Gastroesophageal sphincter (tissue), 4 donors: ENCODE data around the gene AHDC1. TPM values are rescaled to one million over a fixed set of nuclear protein-coding genes. Genes with fewer than 3 reads are reported as not detected.

Experiments used
- ATAC-seq: fragments of 150-250 bp; one replicate; pipeline ENCODE4 v1.9.1; 2016; ENCODE audit warnings: mild to moderate bottlenecking, moderate library complexity
- H3K27ac ChIP-seq, 4 donors: fragments of 200-600 bp; sonication (generic) in 3 of 4; 1 replicate in 3 of 4; 2 replicates in 1 of 4; pipeline ENCODE4 v1.5.1; 2016 to 2019
- H3K27me3 ChIP-seq: fragments of 200-600 bp; sonication (generic); one replicate; pipeline ENCODE4 v1.5.1; 2019
- H3K36me3 ChIP-seq, 2 donors: fragments of 200-600 bp; sonication (generic); one replicate each; pipeline ENCODE4 v1.5.1; 2019; ENCODE audit warnings: control low read depth in 1 of 2
- H3K4me1 ChIP-seq, 3 donors: fragments of 200-600 bp; sonication (generic); 1 replicate in 2 of 3; 2 replicates in 1 of 3; pipeline ENCODE4 v1.5.1; 2016 to 2019; ENCODE audit warnings: control low read depth in 2 of 3
- H3K4me3 ChIP-seq, 2 donors: fragments of 200-600 bp; sonication (generic); one replicate each; pipeline ENCODE4 v1.5.1; 2019; ENCODE audit warnings: mild to moderate bottlenecking in 1 of 2, moderate library complexity in 1 of 2
- H3K9me3 ChIP-seq, 3 donors: fragments of 200-600 bp; sonication (generic); one replicate each; pipeline ENCODE4 v1.5.1; 2017 to 2019; ENCODE audit warnings: control low read depth in 2 of 3
- EP300 ChIP-seq: sonication (generic); formaldehyde crosslinking; IDR thresholded peaks from one replicate; pipeline ENCODE4 v1.6.1; 2017; ENCODE audit warnings: antibody characterized with exemption, mild to moderate bottlenecking
- POLR2A ChIP-seq, 2 donors: fragments of 450-650 bp; IDR thresholded peaks; one replicate each; pipeline ENCODE4 v1.6.1; 2017; ENCODE audit warnings: antibody characterized with exemption in 2 of 2, mild to moderate bottlenecking in 2 of 2, moderate library complexity in 1 of 2
- POLR2AphosphoS5 ChIP-seq: sonication (generic); formaldehyde crosslinking; IDR thresholded peaks from one replicate; pipeline ENCODE4 v1.6.1; 2017; ENCODE audit warnings: antibody characterized with exemption
- WGBS, 2 donors: methylation state at CpG; one replicate each; pipeline ENCODE4 v1.1.5; 2018; ENCODE audit warnings: low coverage in 1 of 2; 5-methylcytosine and 5-hydroxymethylcytosine counted together
- total RNA-seq, 4 donors: library from RNA; depleted of rRNA; stranded (reverse); fragments of >200 nt; gene quantifications; one replicate each; pipeline ENCODE4 v1.1.0, GENCODE V29; 2016
- TF ChIP-seq, protein P1 (sequence below), 4 experiments: fragments of 200-600 bp in 2 of 4; fragments of 450-650 bp in 2 of 4; sonication (generic) in 1 of 4; IDR thresholded peaks; one replicate each; pipeline ENCODE4 v1.5.1; 2017 to 2019; ENCODE audit warnings: antibody characterized with exemption in 4 of 4, mild to moderate bottlenecking in 2 of 4, moderate library complexity in 2 of 4

Gene AHDC1, protein sequence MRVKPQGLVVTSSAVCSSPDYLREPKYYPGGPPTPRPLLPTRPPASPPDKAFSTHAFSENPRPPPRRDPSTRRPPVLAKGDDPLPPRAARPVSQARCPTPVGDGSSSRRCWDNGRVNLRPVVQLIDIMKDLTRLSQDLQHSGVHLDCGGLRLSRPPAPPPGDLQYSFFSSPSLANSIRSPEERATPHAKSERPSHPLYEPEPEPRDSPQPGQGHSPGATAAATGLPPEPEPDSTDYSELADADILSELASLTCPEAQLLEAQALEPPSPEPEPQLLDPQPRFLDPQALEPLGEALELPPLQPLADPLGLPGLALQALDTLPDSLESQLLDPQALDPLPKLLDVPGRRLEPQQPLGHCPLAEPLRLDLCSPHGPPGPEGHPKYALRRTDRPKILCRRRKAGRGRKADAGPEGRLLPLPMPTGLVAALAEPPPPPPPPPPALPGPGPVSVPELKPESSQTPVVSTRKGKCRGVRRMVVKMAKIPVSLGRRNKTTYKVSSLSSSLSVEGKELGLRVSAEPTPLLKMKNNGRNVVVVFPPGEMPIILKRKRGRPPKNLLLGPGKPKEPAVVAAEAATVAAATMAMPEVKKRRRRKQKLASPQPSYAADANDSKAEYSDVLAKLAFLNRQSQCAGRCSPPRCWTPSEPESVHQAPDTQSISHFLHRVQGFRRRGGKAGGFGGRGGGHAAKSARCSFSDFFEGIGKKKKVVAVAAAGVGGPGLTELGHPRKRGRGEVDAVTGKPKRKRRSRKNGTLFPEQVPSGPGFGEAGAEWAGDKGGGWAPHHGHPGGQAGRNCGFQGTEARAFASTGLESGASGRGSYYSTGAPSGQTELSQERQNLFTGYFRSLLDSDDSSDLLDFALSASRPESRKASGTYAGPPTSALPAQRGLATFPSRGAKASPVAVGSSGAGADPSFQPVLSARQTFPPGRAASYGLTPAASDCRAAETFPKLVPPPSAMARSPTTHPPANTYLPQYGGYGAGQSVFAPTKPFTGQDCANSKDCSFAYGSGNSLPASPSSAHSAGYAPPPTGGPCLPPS (N-terminal part only)
- 10 to 100 TPM; 18.2 to 50.3 (median 27.7) TPM for total RNA-seq

DNA sequence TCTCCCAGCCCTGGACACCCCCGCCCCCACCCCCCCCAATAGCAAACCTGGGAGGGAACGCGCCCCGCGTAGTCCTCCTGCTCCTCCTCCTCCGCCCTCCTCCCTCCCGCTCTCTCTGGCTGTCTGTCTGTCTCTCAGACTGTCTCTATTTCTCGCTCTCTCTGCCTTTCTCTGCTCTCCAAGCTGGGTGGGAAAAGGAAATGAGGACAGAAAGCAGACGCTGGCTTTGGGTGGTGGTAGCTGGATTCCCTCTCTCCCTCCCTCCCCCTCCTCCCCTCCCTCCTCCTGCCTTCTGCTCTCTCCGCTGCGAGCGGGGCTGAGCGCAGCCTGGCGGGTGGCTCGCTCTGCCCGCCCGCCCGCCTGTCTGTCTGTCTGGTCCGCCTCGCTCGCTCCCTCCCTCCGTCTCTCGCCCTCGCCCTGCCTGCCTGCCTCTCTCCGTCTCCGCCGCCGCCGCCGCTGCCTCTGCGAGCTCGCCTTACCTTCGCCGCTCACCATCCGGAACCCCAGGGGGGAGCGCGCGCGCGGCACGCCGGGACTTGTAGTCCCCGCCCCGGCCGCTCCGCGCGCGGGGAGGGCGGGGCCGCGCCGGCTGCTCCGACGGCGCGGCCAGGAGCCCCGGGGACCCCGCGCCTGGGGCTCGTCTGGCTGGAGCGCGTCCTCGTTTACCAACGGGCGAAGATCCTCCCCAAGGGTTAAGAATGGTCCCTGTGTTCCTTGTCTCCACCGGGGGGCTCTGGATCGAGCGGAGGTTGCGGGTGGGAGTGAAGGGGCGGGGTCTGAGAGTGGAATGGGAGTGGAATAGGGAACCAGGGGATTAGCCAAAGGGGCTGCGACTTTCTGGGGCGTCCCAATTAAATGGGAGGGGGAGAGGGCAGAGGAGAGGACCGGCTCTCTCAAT is at the start of gene AHDC1:
AHDC1 (minus strand) TSS at position 464 of the 898 bp plus-strand sequence. CDS start 52,029 bp downstream, outside the sequence.
- peak; percentile 85 for ATAC-seq
- Histone ChIP-seq H3K27ac (peak within 1 kb of the TSS; percentile 89 to 95 (median 92)), H3K9me3 (no peaks in the 10 kb centered on the region), H3K27me3 (no peaks in the 10 kb centered on the region), H3K4me1 (peaks cover 2 to 64% (median 26%) of the 10 kb centered on the region in 3 donors), H3K4me3 (peak within 1 kb of the TSS; percentile 64 to 75), H3K36me3 (no peaks in the 10 kb centered on the region)
- TF ChIP-seq, protein P1, sequence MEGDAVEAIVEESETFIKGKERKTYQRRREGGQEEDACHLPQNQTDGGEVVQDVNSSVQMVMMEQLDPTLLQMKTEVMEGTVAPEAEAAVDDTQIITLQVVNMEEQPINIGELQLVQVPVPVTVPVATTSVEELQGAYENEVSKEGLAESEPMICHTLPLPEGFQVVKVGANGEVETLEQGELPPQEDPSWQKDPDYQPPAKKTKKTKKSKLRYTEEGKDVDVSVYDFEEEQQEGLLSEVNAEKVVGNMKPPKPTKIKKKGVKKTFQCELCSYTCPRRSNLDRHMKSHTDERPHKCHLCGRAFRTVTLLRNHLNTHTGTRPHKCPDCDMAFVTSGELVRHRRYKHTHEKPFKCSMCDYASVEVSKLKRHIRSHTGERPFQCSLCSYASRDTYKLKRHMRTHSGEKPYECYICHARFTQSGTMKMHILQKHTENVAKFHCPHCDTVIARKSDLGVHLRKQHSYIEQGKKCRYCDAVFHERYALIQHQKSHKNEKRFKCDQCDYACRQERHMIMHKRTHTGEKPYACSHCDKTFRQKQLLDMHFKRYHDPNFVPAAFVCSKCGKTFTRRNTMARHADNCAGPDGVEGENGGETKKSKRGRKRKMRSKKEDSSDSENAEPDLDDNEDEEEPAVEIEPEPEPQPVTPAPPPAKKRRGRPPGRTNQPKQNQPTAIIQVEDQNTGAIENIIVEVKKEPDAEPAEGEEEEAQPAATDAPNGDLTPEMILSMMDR (IDR thresholded peaks at IDR 0.05) = peak in 3 of 4 experiments; percentile 56 to 69 (median 66)
- TF ChIP-seq POLR2AphosphoS5 (peak; percentile 96), POLR2A (IDR thresholded peaks at IDR 0.05) (peak; percentile 86 to 88), EP300 (no peak)
- 1 to 5% methylated on average over 13 of the region's 74 CpGs for WGBS, 2 donors

DNA sequence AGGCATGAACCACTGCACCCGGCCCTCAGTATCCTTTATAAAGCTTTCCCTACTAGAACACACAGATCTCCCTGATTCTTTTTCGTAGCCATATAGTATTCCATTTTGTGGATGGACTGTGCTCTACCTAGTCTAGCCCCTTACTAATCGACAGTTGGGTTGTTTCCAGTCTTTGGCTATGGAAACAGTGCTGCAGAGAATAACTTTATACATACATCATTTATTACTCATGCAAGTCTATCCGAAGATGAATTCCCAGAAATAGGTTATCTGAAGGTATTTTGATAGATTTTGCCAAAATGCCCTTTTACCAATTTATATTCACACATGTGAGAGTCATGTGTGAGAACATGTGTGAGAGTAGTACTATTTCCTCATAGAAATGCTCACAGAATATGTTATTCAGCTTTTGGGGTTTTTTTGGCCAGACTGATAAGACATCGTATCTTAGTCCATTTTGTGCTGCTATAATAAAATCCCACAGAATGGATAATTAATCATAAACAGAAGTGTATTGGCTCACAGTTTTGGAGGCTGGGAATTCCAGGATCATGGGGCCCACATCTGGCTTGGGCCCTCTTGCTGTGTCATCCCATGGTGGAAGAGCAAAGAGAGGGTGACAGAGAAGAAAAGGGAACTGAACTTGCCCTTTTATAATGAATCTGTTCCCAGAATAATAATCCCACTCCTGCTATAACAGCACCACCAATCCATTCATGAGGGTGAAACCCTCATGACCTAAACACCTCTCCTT is 48.3 kb upstream of the AHDC1 start:
- H3K4me3 ChIP-seq = no peak overlapping the region
- peaks cover 0 to 49% (median 33%) of the 10 kb centered on the region in 3 donors for H3K4me1 ChIP-seq
- no peak for TF ChIP-seq EP300
- TF ChIP-seq POLR2A (IDR thresholded peaks at IDR 0.05) = no peak
- TF ChIP-seq, protein P1 (IDR thresholded peaks at IDR 0.05) = no peak
- TF ChIP-seq POLR2AphosphoS5 = no peak
- WGBS, 2 donors = 73 to 74% methylated on average over 3 to 5 of the region's 5 CpGs
- H3K27ac ChIP-seq = peak overlapping the region in 1 of 4 donors; percentile 16
- no peak for ATAC-seq
- H3K36me3 ChIP-seq = no peaks in the 10 kb centered on the region
- H3K9me3 ChIP-seq = no peaks in the 10 kb centered on the region
- no peaks in the 10 kb centered on the region for H3K27me3 ChIP-seq

GRCh38 chr1:27650539-27651175 is 46.7 kb upstream of the AHDC1 start:
- TF ChIP-seq EP300 (no peak), POLR2A (IDR thresholded peaks at IDR 0.05) (no peak), POLR2AphosphoS5 (no peak)
- TF ChIP-seq, protein P1 (IDR thresholded peaks at IDR 0.05) = no peak
- H3K4me3 ChIP-seq = no peak overlapping the region
- H3K4me1 ChIP-seq = peaks cover 0 to 37% (median 24%) of the 10 kb centered on the region in 3 donors
- no peaks in the 10 kb centered on the region for H3K36me3 ChIP-seq
- H3K9me3 ChIP-seq = no peaks in the 10 kb centered on the region
- peak overlapping the region in 3 of 4 donors; percentile 45 to 62 (median 61) for H3K27ac ChIP-seq
- H3K27me3 ChIP-seq = no peaks in the 10 kb centered on the region
- WGBS, 2 donors = 19 to 33% methylated on average over 6 to 7 of the region's 7 CpGs
- peak; percentile 84 for ATAC-seq
